PFSK-1 (cell line): ENCODE data around the gene BCL11A.

ENCODE experiments used
- FOXP2 ChIP-seq: optimal IDR thresholded peaks from 2 replicates; pipeline ENCODE3; 2011; ENCODE audit warnings: borderline replicate concordance, control low read depth, inconsistent platforms; ENCODE audit not compliant: insufficient read depth; ENCODE audit errors: extremely low read length, extremely low read depth
- POLR2AphosphoS5 ChIP-seq: IDR thresholded peaks from 2 replicates; pipeline ENCODE4 v1.6.1; 2012; ENCODE audit warnings: low read depth, mild to moderate bottlenecking, control low read depth, low read length, moderate library complexity
- REST ChIP-seq, 2 experiments: IDR thresholded peaks; 2 replicates each; pipeline versions ENCODE4 v1.6.1 to v1.8.0; 2011 to 2012; ENCODE audit warnings: low read depth in 2 of 2, low read length in 2 of 2, control low read depth in 1 of 2, inconsistent platforms in 1 of 2, mild to moderate bottlenecking in 1 of 2, moderate library complexity in 1 of 2; ENCODE audit not compliant: insufficient read depth in 1 of 2
- SIN3A ChIP-seq: IDR thresholded peaks from 2 replicates; pipeline ENCODE4 v1.6.1; 2012; ENCODE audit warnings: mild to moderate bottlenecking, low read length, moderate library complexity, borderline replicate concordance; ENCODE audit not compliant: insufficient read depth
- TAF1 ChIP-seq: IDR thresholded peaks from 2 replicates; pipeline ENCODE4 v1.6.1; 2012; ENCODE audit warnings: low read length, control low read depth, borderline replicate concordance; ENCODE audit not compliant: insufficient read depth

- no peak for TF ChIP-seq REST (IDR thresholded peaks at IDR 0.05; ENCODE audit: insufficient read depth in 1 of 2, low read depth in 2 of 2, low read length in 2 of 2)
- TF ChIP-seq POLR2AphosphoS5 = no peak
- TF ChIP-seq TAF1 = no peak
- TF ChIP-seq SIN3A = no peak
- TF ChIP-seq FOXP2 = no peak
Measured at GRCh38 chr2:60510713-60511112, 42.7 kb downstream of the BCL11A start.
